Stimulated activated CD8-positive, alpha-beta memory T cell treated with anti-CD3 and anti-CD28 coated beads, Interleukin-15, amount 100 ng/mL, for 4 hours (primary cell): ENCODE measurements around the gene WNT5B.

Experiments
- DNase-seq, 2 donors: peaks; one replicate each; pipeline ENCODE4 v3.0.0-alpha.2; 2020; ENCODE audit warnings: low read depth in 2 of 2

WNT5B gene

GRCh38 chr12:1650978-1651361, 21.9 kb downstream of the WNT5B start:
- DNase-seq = no peak

GRCh38 chr12:1651946-1652345, 22.9 kb downstream of the WNT5B start:
- no peak for DNase-seq

GRCh38 chr12:1655225-1655788, 26.3 kb downstream of the WNT5B start:
- DNase-seq = no peak

GRCh38 chr12:1656902-1657301, 27.9 kb downstream of the WNT5B start:
- no peak for DNase-seq

- no peak for DNase-seq
These were observed 28.7 kb downstream of the WNT5B start for GRCh38 chr12:1657688-1658087.

- DNase-seq = peak; percentile 30 to 49
These were observed 31.5 kb downstream of the WNT5B start for GRCh38 chr12:1660304-1661187.

- peak; percentile 67 to 69 for DNase-seq
These were observed 32.7 kb downstream of the WNT5B start for GRCh38 chr12:1661553-1662335.

- DNase-seq = no peak
These were observed 33.9 kb downstream of the WNT5B start for GRCh38 chr12:1662761-1663439.

GRCh38 chr12:1663440-1664132, 34.6 kb downstream of the WNT5B start:
- DNase-seq = no peak

GRCh38 chr12:1665366-1665765, 36.3 kb downstream of the WNT5B start:
- no peak for DNase-seq

- DNase-seq = no peak
These were observed 37.2 kb downstream of the WNT5B start for GRCh38 chr12:1666215-1666614.

- no peak for DNase-seq
These were observed 37.7 kb downstream of the WNT5B start for GRCh38 chr12:1666685-1667162.

GRCh38 chr12:1668833-1669543, 40.0 kb downstream of the WNT5B start:
- no peak for DNase-seq

- no peak for DNase-seq
These were observed 41.6 kb downstream of the WNT5B start for GRCh38 chr12:1670358-1671268.

- no peak for DNase-seq
These were observed 47.0 kb downstream of the WNT5B start for GRCh38 chr12:1676043-1676442.

- no peak for DNase-seq
These were observed 51.9 kb downstream of the WNT5B start for GRCh38 chr12:1680804-1681492.

- DNase-seq = no peak
These were observed 52.4 kb downstream of the WNT5B start for GRCh38 chr12:1681493-1681807.

GRCh38 chr12:1688086-1688710, 59.2 kb downstream of the WNT5B start:
- DNase-seq = no peak
